Activated CD4-positive, alpha-beta T cell treated with anti-CD3 and anti-CD28 coated beads, Interleukin-2, amount 50 U/mL, for 1 hour (primary cell): ENCODE results near the gene ATP23.

Source experiments
- DNase-seq: peaks from one replicate; pipeline ENCODE4 v3.0.0-alpha.2; 2020

The ATP23 gene

GRCh38 chr12:57984629-57985151, 43.3 kb downstream of the ATP23 start:
- DNase-seq: no peak

GRCh38 chr12:57985685-57986084, 44.3 kb downstream of the ATP23 start:
- DNase-seq: no peak

- no peak for DNase-seq
These were observed 48.5 kb downstream of the ATP23 start for GRCh38 chr12:57989838-57990237.

- DNase-seq: no peak
These were observed 49.0 kb downstream of the ATP23 start for GRCh38 chr12:57990241-57990883.

GRCh38 chr12:57992001-57992400, 50.6 kb downstream of the ATP23 start:
- no peak for DNase-seq

GRCh38 chr12:57993030-57993429, 51.7 kb downstream of the ATP23 start:
- DNase-seq: no peak

- DNase-seq: no peak
These were observed 52.5 kb downstream of the ATP23 start for GRCh38 chr12:57993834-57994233.

- no peak for DNase-seq
These were observed 55.2 kb downstream of the ATP23 start for GRCh38 chr12:57996520-57996919.

- no peak for DNase-seq
These were observed 56.9 kb downstream of the ATP23 start for GRCh38 chr12:57998251-57998650.

- no peak for DNase-seq
These were observed 59.1 kb downstream of the ATP23 start for GRCh38 chr12:58000499-58000898.

- no peak for DNase-seq
These were observed 66.5 kb downstream of the ATP23 start for GRCh38 chr12:58007875-58008274.

- no peak for DNase-seq
These were observed 67.3 kb downstream of the ATP23 start for GRCh38 chr12:58008634-58009033.
